Body of pancreas (tissue), 4 donors: Measurements from ENCODE around the gene SNX21. TPM values are rescaled to one million over a fixed set of nuclear protein-coding genes. Genes with fewer than 3 reads are reported as not detected.

Source experiments
- ATAC-seq: fragments of 150-250 bp; one replicate; pipeline ENCODE4 v1.9.1; 2016
- DNase-seq, 4 donors: peaks; one replicate each; pipeline ENCODE4 v3.0.0-alpha.2; 2019
- H3K27ac ChIP-seq, 4 donors: fragments of 200-600 bp; sonication (generic); 1 replicate in 3 of 4; 2 replicates in 1 of 4; pipeline versions ENCODE4 v1.5.1 to v1.6.1; 2016 to 2019; ENCODE audit warnings: mild to moderate bottlenecking in 1 of 4, mixed read lengths in 1 of 4, moderate library complexity in 1 of 4
- H3K27me3 ChIP-seq, 2 donors: fragments of 200-600 bp; sonication (generic); one replicate each; pipeline ENCODE4 v1.6.0; 2016; ENCODE audit warnings: mild to moderate bottlenecking in 1 of 2
- H3K36me3 ChIP-seq, 2 donors: fragments of 200-600 bp; sonication (generic); replicated peaks in 1 of 2; 2 replicates each; pipeline ENCODE4 v1.5.1; 2016; ENCODE audit warnings: low read depth in 2 of 2; ENCODE audit not compliant: insufficient read depth in 1 of 2
- H3K4me1 ChIP-seq: fragments of 200-600 bp; sonication (generic); one replicate; pipeline ENCODE4 v1.6.0; 2016
- H3K4me3 ChIP-seq, 2 donors: fragments of 200-600 bp; sonication (generic); 1 replicate in 1 of 2; 2 replicates in 1 of 2; pipeline ENCODE4 v1.5.1; 2016 to 2019
- H3K9me3 ChIP-seq, 3 donors: fragments of 200-600 bp; sonication (generic); 1 replicate in 2 of 3; 2 replicates in 1 of 3; pipeline ENCODE4 v1.5.1; 2016
- POLR2A ChIP-seq, 3 donors: fragments of 450-650 bp; IDR thresholded peaks; one replicate each; pipeline ENCODE4 v1.6.1; 2016; ENCODE audit warnings: antibody characterized with exemption in 3 of 3, mild to moderate bottlenecking in 2 of 3
- WGBS, 2 donors: methylation state at CpG; one replicate each; pipeline ENCODE4 v1.1.5; 2017; 5-methylcytosine and 5-hydroxymethylcytosine counted together
- intact Hi-C: fragments of 100-400 bp; cut with DNase I; formaldehyde crosslinking; loops from one replicate; pipeline ENCODE4 v1.15.1; 2023
- total RNA-seq, 2 donors: library from RNA; depleted of rRNA; stranded (reverse); fragments of >200 nt; gene quantifications; one replicate each; pipeline ENCODE4 v1.1.0, GENCODE V29; 2016
- TF ChIP-seq, protein P1 (sequence below), 7 experiments: fragments of 450-650 bp in 4 of 7; fragments of 200-600 bp in 3 of 7; sonication (generic) in 3 of 7; IDR thresholded peaks; one replicate each; pipeline ENCODE4 v1.5.1; 2016 to 2019; ENCODE audit warnings: antibody characterized with exemption in 7 of 7

SNX21 gene
- total RNA-seq, 2 donors from 2014 or later: 42.8 to 46.5 TPM

DNA sequence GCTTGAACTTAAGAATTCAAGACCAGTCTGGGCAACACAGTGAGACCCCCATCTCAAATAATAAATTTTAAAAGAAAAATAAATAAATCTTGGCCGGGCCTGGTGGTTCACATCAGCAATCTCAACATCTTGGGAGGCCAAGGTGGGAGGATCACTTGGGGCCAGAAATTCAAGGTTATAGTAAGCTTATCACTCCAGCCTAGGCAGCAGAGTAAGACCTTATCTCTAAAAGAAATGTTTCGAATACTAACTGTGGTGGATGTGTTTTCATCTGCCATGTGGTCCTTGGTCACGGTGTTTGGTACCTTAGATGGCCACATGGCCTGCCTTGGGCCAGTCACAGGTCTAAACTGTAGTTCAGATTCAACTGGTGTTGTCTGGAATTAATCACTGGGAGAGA is 15.4 kb upstream of the SNX21 start:
- Histone ChIP-seq H3K9me3 (no peaks in the 10 kb centered on the region), H3K27me3 (peaks cover 0 to 9% of the 10 kb centered on the region in 2 donors), H3K4me1 (peaks cover 8% of the 10 kb centered on the region), H3K4me3 (no peak overlapping the region), H3K36me3 (no peaks in the 10 kb centered on the region), H3K27ac (no peak overlapping the region)
- DNase-seq (no peak), ATAC-seq (no peak)
- 59 to 60% methylated on average over 3 of the region's 3 CpGs for WGBS, 2 donors
- intact Hi-C loops: no loop called here
- no peak for TF ChIP-seq POLR2A (IDR thresholded peaks at IDR 0.05)
- TF ChIP-seq, protein P1, sequence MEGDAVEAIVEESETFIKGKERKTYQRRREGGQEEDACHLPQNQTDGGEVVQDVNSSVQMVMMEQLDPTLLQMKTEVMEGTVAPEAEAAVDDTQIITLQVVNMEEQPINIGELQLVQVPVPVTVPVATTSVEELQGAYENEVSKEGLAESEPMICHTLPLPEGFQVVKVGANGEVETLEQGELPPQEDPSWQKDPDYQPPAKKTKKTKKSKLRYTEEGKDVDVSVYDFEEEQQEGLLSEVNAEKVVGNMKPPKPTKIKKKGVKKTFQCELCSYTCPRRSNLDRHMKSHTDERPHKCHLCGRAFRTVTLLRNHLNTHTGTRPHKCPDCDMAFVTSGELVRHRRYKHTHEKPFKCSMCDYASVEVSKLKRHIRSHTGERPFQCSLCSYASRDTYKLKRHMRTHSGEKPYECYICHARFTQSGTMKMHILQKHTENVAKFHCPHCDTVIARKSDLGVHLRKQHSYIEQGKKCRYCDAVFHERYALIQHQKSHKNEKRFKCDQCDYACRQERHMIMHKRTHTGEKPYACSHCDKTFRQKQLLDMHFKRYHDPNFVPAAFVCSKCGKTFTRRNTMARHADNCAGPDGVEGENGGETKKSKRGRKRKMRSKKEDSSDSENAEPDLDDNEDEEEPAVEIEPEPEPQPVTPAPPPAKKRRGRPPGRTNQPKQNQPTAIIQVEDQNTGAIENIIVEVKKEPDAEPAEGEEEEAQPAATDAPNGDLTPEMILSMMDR (IDR thresholded peaks at IDR 0.05): no peak

DNA sequence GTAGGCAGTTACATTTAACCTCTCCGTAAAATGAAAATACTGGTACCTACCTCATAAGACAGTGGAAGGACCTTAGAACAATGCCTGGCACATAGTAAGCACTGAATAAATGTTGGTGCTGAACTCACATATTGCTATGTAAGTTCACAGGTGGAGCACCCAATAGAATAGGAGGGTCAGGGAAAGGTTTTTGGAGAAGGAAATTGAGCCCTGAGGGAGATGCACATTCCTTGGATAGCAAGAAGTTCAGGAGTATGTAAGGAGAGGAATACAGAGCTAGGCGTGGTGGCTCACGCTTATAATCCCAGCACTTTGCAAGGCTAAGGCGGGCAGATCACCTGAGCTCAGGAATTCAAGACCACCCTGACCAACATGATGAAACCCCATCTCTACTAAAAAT is 14.1 kb upstream of the SNX21 start:
- no peaks in the 10 kb centered on the region for H3K9me3 ChIP-seq
- intact Hi-C loops: no loop called here
- H3K4me1 ChIP-seq: peaks cover 18% of the 10 kb centered on the region
- no peak for TF ChIP-seq POLR2A (IDR thresholded peaks at IDR 0.05)
- TF ChIP-seq, protein P1 (IDR thresholded peaks at IDR 0.05): no peak
- ATAC-seq: no peak
- no peak for DNase-seq
- no peaks in the 10 kb centered on the region for H3K36me3 ChIP-seq
- no peak overlapping the region for H3K27ac ChIP-seq
- 93% methylated on average over 4 of the region's 4 CpGs for WGBS, 2 donors
- peaks cover 0 to 17% of the 10 kb centered on the region in 2 donors for H3K27me3 ChIP-seq
- H3K4me3 ChIP-seq: no peak overlapping the region

DNA sequence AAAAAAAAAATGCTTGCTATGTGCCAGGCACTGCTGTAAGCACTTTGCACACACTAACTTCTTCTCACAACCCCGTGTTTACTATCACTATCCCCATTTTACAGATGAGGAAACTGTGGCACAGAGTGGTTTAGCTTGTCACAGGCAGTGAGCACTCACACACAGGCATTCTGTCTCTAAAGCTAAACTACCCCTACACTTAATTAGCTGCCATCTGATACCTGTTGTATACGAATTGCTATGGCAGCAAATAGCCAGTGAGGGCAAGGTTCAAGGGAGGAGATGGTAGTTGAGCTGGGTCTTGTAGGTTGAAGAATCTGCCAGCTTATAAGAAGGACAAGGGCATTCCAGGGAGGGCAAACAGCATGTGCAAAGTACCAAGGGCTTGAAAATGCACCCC is 11.7 kb upstream of the SNX21 start:
- Histone ChIP-seq H3K4me3 (no peak overlapping the region), H3K36me3 (no peaks in the 10 kb centered on the region), H3K9me3 (no peaks in the 10 kb centered on the region), H3K27me3 (peaks cover 0 to 17% of the 10 kb centered on the region in 2 donors), H3K4me1 (peaks cover 18% of the 10 kb centered on the region), H3K27ac (no peak overlapping the region)
- WGBS, 2 donors: 50 to 54% methylated on average over 2 of the region's 2 CpGs
- intact Hi-C loops: no loop called here
- ATAC-seq (no peak), DNase-seq (no peak)
- no peak for TF ChIP-seq POLR2A (IDR thresholded peaks at IDR 0.05)
- TF ChIP-seq, protein P1 (IDR thresholded peaks at IDR 0.05): no peak

DNA sequence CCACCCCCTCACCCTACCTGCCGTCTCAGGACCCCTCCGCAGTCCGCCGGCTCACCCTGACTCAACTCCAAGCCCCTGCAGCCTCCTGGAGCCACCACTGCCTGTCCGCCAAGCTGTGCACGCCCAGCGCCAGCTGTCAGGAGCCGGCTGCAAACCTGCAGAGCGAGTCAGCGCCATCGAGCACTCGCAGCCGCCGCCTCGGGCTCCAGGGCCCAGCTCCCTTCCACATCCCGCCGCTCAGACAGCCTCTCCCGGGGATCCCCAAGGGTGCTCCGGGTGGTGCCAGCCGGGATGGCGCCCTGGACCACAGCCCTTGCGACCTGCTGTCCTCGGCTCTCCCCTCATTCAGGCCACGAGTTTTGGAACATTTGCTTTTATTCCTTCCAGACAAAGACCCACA is 10.7 kb upstream of the SNX21 start:
- Histone ChIP-seq H3K4me1 (peaks cover 18% of the 10 kb centered on the region), H3K9me3 (no peaks in the 10 kb centered on the region), H3K27me3 (peaks cover 0 to 17% of the 10 kb centered on the region in 2 donors), H3K4me3 (no peak overlapping the region), H3K36me3 (no peaks in the 10 kb centered on the region), H3K27ac (no peak overlapping the region)
- TF ChIP-seq POLR2A (IDR thresholded peaks at IDR 0.05): no peak
- TF ChIP-seq, protein P1 (IDR thresholded peaks at IDR 0.05): no peak
- peak; percentile 48 for ATAC-seq
- 3 to 8% methylated on average over 7 to 23 of the region's 24 CpGs for whole genome bisulfite sequencing, 2 donors
- intact Hi-C loops: no loop called here
- peak in 3 of 4 donors; percentile 20 to 56 (median 41) for DNase-seq
